Measurements from ENCODE around the gene SGPP2. TPM values are rescaled to one million over a fixed set of nuclear protein-coding genes. Genes with fewer than 3 reads are reported as not detected.
"Not testable (repeated sequence)": the region's sequence is repeated elsewhere in the genome, so short reads cannot be mapped to it uniquely, and the experiment has no call there.

Gene SGPP2
- total RNA-seq, 1 experiment from 2014 or later: not detected

DNA sequence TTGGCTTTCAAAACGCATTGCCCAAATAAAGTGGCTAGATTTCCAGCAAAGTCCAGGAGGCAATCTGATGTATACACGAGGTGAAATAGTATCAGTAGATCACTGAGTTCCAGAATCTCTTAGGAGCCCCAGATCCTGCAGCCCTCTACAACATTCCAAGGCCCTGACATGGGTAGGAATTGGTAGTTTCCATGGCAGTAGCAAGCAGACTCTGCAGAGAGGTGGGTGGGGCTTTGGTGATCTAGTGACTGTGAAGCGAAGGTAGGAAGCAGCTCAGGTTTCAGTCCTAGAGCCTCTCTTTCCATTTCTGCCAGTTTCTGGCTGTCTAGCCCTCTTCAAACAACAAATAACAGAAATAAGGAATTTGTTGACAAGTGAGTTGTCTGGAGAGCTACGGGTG, 13.8 kb upstream of the SGPP2 start:
- Histone ChIP-seq H3K18ac (ENCODE audit: insufficient read length, low read depth, low read length) (no peak overlapping the region), H3T11ph (ENCODE audit: low read length) (no peak overlapping the region), H2AFZ (ENCODE audit: low read length) (no peak overlapping the region), H2BK12ac (ENCODE audit: insufficient read length, low read depth, low read length) (no peak overlapping the region), H2AK5ac (ENCODE audit: insufficient read length, low read length) (no peak overlapping the region), H3K79me2 (ENCODE audit: insufficient read depth, low read length) (no peaks in the 10 kb centered on the region; the same call in 1 of the 2 replicates), H3K27me3 (ENCODE audit: insufficient read depth, low read length) (no peaks in the 10 kb centered on the region), H4K5ac (ENCODE audit: insufficient read length, low read depth, low read length) (no peak overlapping the region), H3K9me3 (ENCODE audit: control insufficient read depth, low read depth, low read length) (no peaks in the 10 kb centered on the region), H3K14ac (ENCODE audit: insufficient read depth, low read length) (no peak overlapping the region), H3K23ac (ENCODE audit: insufficient read length, low read depth, low read length) (no peak overlapping the region), H4K20me1 (ENCODE audit: control insufficient read depth, insufficient read depth, insufficient read length) (no peaks in the 10 kb centered on the region), H3K23me2 (ENCODE audit: insufficient read length, low read depth, low read length, poor library complexity, severe bottlenecking) (no peaks in the 10 kb centered on the region), H4K91ac (ENCODE audit: insufficient read length, low read depth, low read length) (no peak overlapping the region), H3K79me1 (ENCODE audit: insufficient read depth, low read depth, low read length, poor library complexity, severe bottlenecking) (no peaks in the 10 kb centered on the region), H3K27ac (ENCODE audit: insufficient read length, low read depth, low read length) (no peak overlapping the region), H4K8ac (replicated peaks; ENCODE audit: insufficient read length, low read depth, low read length) (no peak overlapping the region), H3K4ac (ENCODE audit: low read depth, low read length) (no peak overlapping the region), H3K56ac (ENCODE audit: insufficient read length, low read depth, low read length) (no peak overlapping the region), H3K9ac (ENCODE audit: extremely low read depth, insufficient read length, low read length) (no peak overlapping the region), H2BK120ac (ENCODE audit: low read depth, low read length, poor library complexity, severe bottlenecking) (no peak overlapping the region), H3K4me1 (ENCODE audit: insufficient read depth, low read length) (no peaks in the 10 kb centered on the region), H3K4me2 (ENCODE audit: insufficient read depth, insufficient read length, low read length) (no peak overlapping the region), H2BK20ac (ENCODE audit: low read depth, low read length, poor library complexity, severe bottlenecking) (no peak overlapping the region), H2BK15ac (ENCODE audit: low read depth, low read length) (no peak overlapping the region), H2BK5ac (ENCODE audit: insufficient read length, low read length) (no peak overlapping the region)
- Mint-ChIP-seq H3K4me1 (peaks cover 2 to 9% of the 10 kb centered on the region in 2 experiments; a peak in 3 of 4 replicates), H3K9me3 (peaks cover 38 to 40% of the 10 kb centered on the region in 2 experiments), H3K27me3 (ENCODE audit: low read depth) (peaks cover 13% of the 10 kb centered on the region), H3K36me3 (ENCODE audit: insufficient read depth in 1 of 3, low read depth in 3 of 3) (peaks cover 7 to 12% (median 8%) of the 10 kb centered on the region in 3 experiments; a peak in 6 of 7 replicates), H3K4me3 (no peak overlapping the region), H3K27ac (no peak overlapping the region)
- WGBS (ENCODE audit: extremely low coverage, insufficient read length, low lambda C conversion rate): no CpG with 5 or more reads among the region's 4 CpGs
- TF ChIP-seq, protein P1, sequence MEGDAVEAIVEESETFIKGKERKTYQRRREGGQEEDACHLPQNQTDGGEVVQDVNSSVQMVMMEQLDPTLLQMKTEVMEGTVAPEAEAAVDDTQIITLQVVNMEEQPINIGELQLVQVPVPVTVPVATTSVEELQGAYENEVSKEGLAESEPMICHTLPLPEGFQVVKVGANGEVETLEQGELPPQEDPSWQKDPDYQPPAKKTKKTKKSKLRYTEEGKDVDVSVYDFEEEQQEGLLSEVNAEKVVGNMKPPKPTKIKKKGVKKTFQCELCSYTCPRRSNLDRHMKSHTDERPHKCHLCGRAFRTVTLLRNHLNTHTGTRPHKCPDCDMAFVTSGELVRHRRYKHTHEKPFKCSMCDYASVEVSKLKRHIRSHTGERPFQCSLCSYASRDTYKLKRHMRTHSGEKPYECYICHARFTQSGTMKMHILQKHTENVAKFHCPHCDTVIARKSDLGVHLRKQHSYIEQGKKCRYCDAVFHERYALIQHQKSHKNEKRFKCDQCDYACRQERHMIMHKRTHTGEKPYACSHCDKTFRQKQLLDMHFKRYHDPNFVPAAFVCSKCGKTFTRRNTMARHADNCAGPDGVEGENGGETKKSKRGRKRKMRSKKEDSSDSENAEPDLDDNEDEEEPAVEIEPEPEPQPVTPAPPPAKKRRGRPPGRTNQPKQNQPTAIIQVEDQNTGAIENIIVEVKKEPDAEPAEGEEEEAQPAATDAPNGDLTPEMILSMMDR (conservative IDR thresholded peaks at IDR 0.05): no peak
- DNase-seq: peak; percentile 79

DNA sequence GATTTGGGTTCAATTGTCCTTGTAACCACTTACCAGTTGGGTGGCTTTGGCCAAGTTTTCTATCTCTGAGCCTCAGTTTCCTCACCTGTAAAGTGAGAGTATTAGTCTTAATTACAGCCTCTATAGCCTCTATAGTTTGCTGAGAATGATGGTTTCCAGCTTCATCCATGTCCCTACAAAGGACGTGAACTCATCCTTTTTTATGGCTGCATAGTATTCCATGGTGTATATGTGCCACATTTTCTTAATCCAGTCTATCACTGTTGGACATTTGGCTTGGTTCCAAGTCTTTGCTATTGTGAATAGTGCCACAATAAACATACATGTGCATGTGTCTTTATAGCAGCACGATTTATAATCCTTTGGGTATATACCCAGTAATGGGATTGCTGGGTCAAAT, 12.0 kb upstream of the SGPP2 start:
- not testable (repeated sequence) for H3K18ac ChIP-seq (ENCODE audit: insufficient read length, low read depth, low read length); H2BK12ac ChIP-seq (ENCODE audit: insufficient read length, low read depth, low read length); H3K79me2 ChIP-seq (ENCODE audit: insufficient read depth, low read length); H2BK5ac ChIP-seq (ENCODE audit: insufficient read length, low read length); H3K9ac ChIP-seq (ENCODE audit: extremely low read depth, insufficient read length, low read length); H2AK5ac ChIP-seq (ENCODE audit: insufficient read length, low read length); H3K14ac ChIP-seq (ENCODE audit: insufficient read depth, low read length); H3K4me2 ChIP-seq (ENCODE audit: insufficient read depth, insufficient read length, low read length); H3K4me1 ChIP-seq (ENCODE audit: insufficient read depth, low read length); H4K91ac ChIP-seq (ENCODE audit: insufficient read length, low read depth, low read length); H3K27ac Mint-ChIP-seq; H3K27me3 ChIP-seq (ENCODE audit: insufficient read depth, low read length); H3K79me1 ChIP-seq (ENCODE audit: insufficient read depth, low read depth, low read length, poor library complexity, severe bottlenecking); DNase-seq; H3T11ph ChIP-seq (ENCODE audit: low read length); H3K27ac ChIP-seq (ENCODE audit: insufficient read length, low read depth, low read length); H3K23me2 ChIP-seq (ENCODE audit: insufficient read length, low read depth, low read length, poor library complexity, severe bottlenecking); H3K4ac ChIP-seq (ENCODE audit: low read depth, low read length); H3K4me1 Mint-ChIP-seq; H2BK20ac ChIP-seq (ENCODE audit: low read depth, low read length, poor library complexity, severe bottlenecking); H2BK15ac ChIP-seq (ENCODE audit: low read depth, low read length); H2AFZ ChIP-seq (ENCODE audit: low read length); H4K20me1 ChIP-seq (ENCODE audit: control insufficient read depth, insufficient read depth, insufficient read length); H2BK120ac ChIP-seq (ENCODE audit: low read depth, low read length, poor library complexity, severe bottlenecking); H3K4me3 Mint-ChIP-seq; H4K5ac ChIP-seq (ENCODE audit: insufficient read length, low read depth, low read length); H3K23ac ChIP-seq (ENCODE audit: insufficient read length, low read depth, low read length); H3K56ac ChIP-seq (ENCODE audit: insufficient read length, low read depth, low read length); H3K9me3 ChIP-seq (ENCODE audit: control insufficient read depth, low read depth, low read length); H4K8ac ChIP-seq (replicated peaks; ENCODE audit: insufficient read length, low read depth, low read length)
- Mint-ChIP-seq H3K36me3 (ENCODE audit: insufficient read depth in 1 of 3, low read depth in 3 of 3) (peaks cover 8 to 12% (median 10%) of the 10 kb centered on the region in 3 experiments; a peak in 6 of 7 replicates), H3K27me3 (ENCODE audit: low read depth) (peaks cover 16% of the 10 kb centered on the region), H3K9me3 (peaks cover 42 to 46% of the 10 kb centered on the region in 2 experiments)
- WGBS (ENCODE audit: extremely low coverage, insufficient read length, low lambda C conversion rate): no CpG with 5 or more reads among the region's 2 CpGs

Data from H9 (cell line).